Vagina (tissue), 2 donors: ENCODE results near the gene DYTN. TPM values are rescaled to one million over a fixed set of nuclear protein-coding genes. Genes with fewer than 3 reads are reported as not detected.

Experiments
- DNase-seq, 2 donors: peaks; one replicate each; pipeline ENCODE4 v3.0.0-alpha.2; 2017; ENCODE audit errors: extremely low spot score in 2 of 2
- H3K27ac ChIP-seq: fragments of 200-600 bp; sonication (generic); one replicate; pipeline ENCODE4 v1.5.1; 2019
- H3K27me3 ChIP-seq: fragments of 200-600 bp; sonication (generic); one replicate; pipeline ENCODE4 v1.5.1; 2019
- H3K36me3 ChIP-seq, 2 donors: fragments of 200-600 bp; sonication (generic); one replicate each; pipeline ENCODE4 v1.5.1; 2017 to 2019
- H3K4me1 ChIP-seq: fragments of 200-600 bp; sonication (generic); one replicate; pipeline ENCODE4 v1.5.1; 2019
- H3K4me3 ChIP-seq, 2 donors: fragments of 200-600 bp; sonication (generic); 1 replicate in 1 of 2; 2 replicates in 1 of 2; pipeline ENCODE4 v1.5.1; 2016 to 2019
- H3K9me3 ChIP-seq: fragments of 200-600 bp; sonication (generic); one replicate; pipeline ENCODE4 v1.5.1; 2019
- POLR2A ChIP-seq, 2 donors: fragments of 450-650 bp; IDR thresholded peaks; one replicate each; pipeline ENCODE4 v1.6.1; 2017; ENCODE audit warnings: antibody characterized with exemption in 2 of 2, mild to moderate bottlenecking in 2 of 2, moderate library complexity in 2 of 2
- POLR2AphosphoS5 ChIP-seq, 2 donors: sonication (generic); formaldehyde crosslinking; IDR thresholded peaks; one replicate each; pipeline ENCODE4 v1.9.0; 2017; ENCODE audit warnings: antibody characterized with exemption in 2 of 2, mild to moderate bottlenecking in 2 of 2, low read depth in 1 of 2; ENCODE audit not compliant: insufficient read depth in 1 of 2
- intact Hi-C: fragments of 100-400 bp; cut with DNase I; formaldehyde crosslinking; loops from one replicate; pipeline ENCODE4 v1.15.1; 2023
- small RNA-seq: library from RNA; depleted of rRNA; stranded (forward); fragments of <200 nt; gene quantifications from one replicate; pipeline ENCODE3, GENCODE V24; 2016
- total RNA-seq: library from RNA; depleted of rRNA; stranded (reverse); fragments of >200 nt; gene quantifications from one replicate; pipeline ENCODE4 v1.2.3, GENCODE V29; 2016
- TF ChIP-seq, protein P1 (sequence below), 3 experiments: fragments of 450-650 bp in 2 of 3; fragments of 200-600 bp in 1 of 3; sonication (generic) in 1 of 3; IDR thresholded peaks; one replicate each; pipeline ENCODE4 v1.5.1; 2017 to 2019; ENCODE audit warnings: antibody characterized with exemption in 3 of 3, mild to moderate bottlenecking in 2 of 3, moderate library complexity in 2 of 3

The DYTN gene
- total RNA-seq, 1 donor from 2014 or later: not detected

DNA sequence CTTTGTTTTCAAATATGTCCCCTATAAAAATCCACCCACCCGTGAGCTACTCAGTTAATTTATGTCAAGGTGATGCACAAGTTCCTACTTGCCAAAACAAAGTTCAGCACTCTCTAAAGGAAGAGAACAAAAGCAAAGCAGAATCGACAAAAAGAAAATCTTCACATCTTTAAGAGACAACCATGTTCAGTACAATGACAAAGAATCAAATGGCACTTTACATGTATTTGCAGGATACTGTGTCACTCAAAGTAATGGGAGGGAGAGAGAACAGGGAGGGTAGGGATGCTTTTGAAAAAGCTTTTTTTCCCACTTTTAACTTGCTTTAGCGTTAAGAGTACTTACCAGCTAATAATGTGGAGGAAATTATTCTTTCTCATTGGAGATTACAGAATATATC lies 115.0 kb downstream of the DYTN start:
- Histone ChIP-seq H3K4me1 (no peaks in the 10 kb centered on the region), H3K4me3 (no peak overlapping the region), H3K27ac (no peak overlapping the region), H3K27me3 (no peaks in the 10 kb centered on the region), H3K9me3 (no peaks in the 10 kb centered on the region), H3K36me3 (no peaks in the 10 kb centered on the region)
- DNase-seq: no peak
- intact Hi-C loops: no loop called here
- no peak for TF ChIP-seq POLR2AphosphoS5 (IDR thresholded peaks at IDR 0.05; ENCODE audit: insufficient read depth in 1 of 2, low read depth in 1 of 2)
- no peak for TF ChIP-seq POLR2A (IDR thresholded peaks at IDR 0.05)
- TF ChIP-seq, protein P1, sequence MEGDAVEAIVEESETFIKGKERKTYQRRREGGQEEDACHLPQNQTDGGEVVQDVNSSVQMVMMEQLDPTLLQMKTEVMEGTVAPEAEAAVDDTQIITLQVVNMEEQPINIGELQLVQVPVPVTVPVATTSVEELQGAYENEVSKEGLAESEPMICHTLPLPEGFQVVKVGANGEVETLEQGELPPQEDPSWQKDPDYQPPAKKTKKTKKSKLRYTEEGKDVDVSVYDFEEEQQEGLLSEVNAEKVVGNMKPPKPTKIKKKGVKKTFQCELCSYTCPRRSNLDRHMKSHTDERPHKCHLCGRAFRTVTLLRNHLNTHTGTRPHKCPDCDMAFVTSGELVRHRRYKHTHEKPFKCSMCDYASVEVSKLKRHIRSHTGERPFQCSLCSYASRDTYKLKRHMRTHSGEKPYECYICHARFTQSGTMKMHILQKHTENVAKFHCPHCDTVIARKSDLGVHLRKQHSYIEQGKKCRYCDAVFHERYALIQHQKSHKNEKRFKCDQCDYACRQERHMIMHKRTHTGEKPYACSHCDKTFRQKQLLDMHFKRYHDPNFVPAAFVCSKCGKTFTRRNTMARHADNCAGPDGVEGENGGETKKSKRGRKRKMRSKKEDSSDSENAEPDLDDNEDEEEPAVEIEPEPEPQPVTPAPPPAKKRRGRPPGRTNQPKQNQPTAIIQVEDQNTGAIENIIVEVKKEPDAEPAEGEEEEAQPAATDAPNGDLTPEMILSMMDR (IDR thresholded peaks at IDR 0.05): no peak

Small RNA genes within 50 kb of the gene (small RNA-seq; reads per million reads assigned to genes)
- gene RF00019: not detected

Other genes with a start within 250 kb of the DYTN start
- gene FAM237A, start 75.9 kb downstream of the DYTN start, total RNA-seq: not detected
- gene MDH1B, start 46.9 kb upstream of the DYTN start, total RNA-seq: 0.49 TPM
- gene FASTKD2, start 47.2 kb upstream of the DYTN start, total RNA-seq: 23.3 TPM
- gene CPO, start 221.1 kb upstream of the DYTN start, total RNA-seq: not detected